ENCODE data around the gene DCUN1D3.

- TF ChIP-seq CREB5 (CRISPR knock-in tag; IDR thresholded peaks at IDR 0.05; ENCODE audit: low read depth): no peak
- no peak for TF ChIP-seq RARB (CRISPR knock-in tag; IDR thresholded peaks at IDR 0.05)
Observed at GRCh38 chr16:20871941-20872815, 28.0 kb downstream of the DCUN1D3 start.

All from SK-N-SH treated with all-trans-retinoic acid at 6 μM for 48 hours (cell line).